ENCODE results near the gene DEFB121. TPM values are rescaled to one million over a fixed set of nuclear protein-coding genes. Genes with fewer than 3 reads are reported as not detected.

The DEFB121 gene
- total RNA-seq, 1 donor from 2014 or later = not detected

GRCh38 chr20:31363295-31363694 is 42.7 kb downstream of the DEFB121 start:
- DNase-seq (ENCODE audit: low spot score) = no peak

GRCh38 chr20:31355981-31356380 is 50.0 kb downstream of the DEFB121 start:
- no peak for DNase-seq (ENCODE audit: low spot score)

Other genes with a start within 250 kb of the DEFB121 start
- not detected for gene DEFB115, start 148.6 kb downstream of the DEFB121 start, total RNA-seq
- not detected for gene DEFB116, start 97.6 kb downstream of the DEFB121 start, total RNA-seq
- not detected for gene DEFB118, start 37.6 kb downstream of the DEFB121 start, total RNA-seq
- not detected for gene DEFB119, start 15.6 kb downstream of the DEFB121 start, total RNA-seq
- gene DEFB123, start 34.4 kb upstream of the DEFB121 start, total RNA-seq = not detected
- 0.81 TPM for gene DEFB124, start 68.9 kb upstream of the DEFB121 start, total RNA-seq
- 2.3 TPM for gene REM1, start 69.1 kb upstream of the DEFB121 start, total RNA-seq
- 204 TPM for gene HM13, start 108.2 kb upstream of the DEFB121 start, total RNA-seq
- 59.7 TPM for gene ID1, start 199.1 kb upstream of the DEFB121 start, total RNA-seq
- gene COX4I2, start 231.7 kb upstream of the DEFB121 start, total RNA-seq = 3.8 TPM

Measured in mucosa of gallbladder (tissue), 1 donor.